Skeletal muscle tissue (tissue), 4 donors: ENCODE data around the gene SEC31A. TPM values are rescaled to one million over a fixed set of nuclear protein-coding genes. Genes with fewer than 3 reads are reported as not detected.
"Not testable (repeated sequence)": the region's sequence is repeated elsewhere in the genome, so short reads cannot be mapped to it uniquely, and the experiment has no call there.

Experiments
- H3K27ac ChIP-seq: one replicate; pipeline ENCODE4 v1.7.0; 2013; ENCODE audit warnings: mild to moderate bottlenecking, low read depth, low read length, inconsistent platforms
- H3K27me3 ChIP-seq, 3 donors: one replicate each; pipeline ENCODE4 v1.7.0; 2013; ENCODE audit warnings: low read length in 3 of 3; ENCODE audit not compliant: control insufficient read depth in 3 of 3, insufficient read depth in 3 of 3
- H3K36me3 ChIP-seq, 3 donors: one replicate each; pipeline ENCODE4 v1.7.0; 2013; ENCODE audit warnings: low read length in 3 of 3; ENCODE audit not compliant: control insufficient read depth in 3 of 3, insufficient read depth in 3 of 3
- H3K4me1 ChIP-seq, 3 donors: one replicate each; pipeline ENCODE4 v1.7.0; 2013; ENCODE audit warnings: low read length in 3 of 3, mild to moderate bottlenecking in 3 of 3; ENCODE audit not compliant: control insufficient read depth in 3 of 3, insufficient read depth in 3 of 3
- H3K4me3 ChIP-seq, 3 donors: one replicate each; pipeline ENCODE4 v1.7.0; 2013; ENCODE audit warnings: low read length in 3 of 3
- H3K9ac ChIP-seq, 3 donors: one replicate each; pipeline ENCODE4 v1.7.0; 2013; ENCODE audit warnings: low read length in 3 of 3, mild to moderate bottlenecking in 3 of 3, moderate library complexity in 2 of 3, low read depth in 1 of 3
- H3K9me3 ChIP-seq, 3 donors: one replicate each; pipeline ENCODE4 v1.7.0; 2013; ENCODE audit warnings: low read length in 3 of 3; ENCODE audit not compliant: control insufficient read depth in 3 of 3
- total RNA-seq: library from RNA; depleted of rRNA; stranded (reverse); fragments of >200 nt; gene quantifications from one replicate; pipeline ENCODE4 v1.2.3, GENCODE V29; 2014
- donor health status: Osteomylitis.

SEC31A gene
- 229 TPM for total RNA-seq

GRCh38 chr4:82890901-82891706, at the start of gene SEC31A:
SEC31A (minus strand) TSS chr4:82891153; CDS start chr4:82881936, 9,217 bp downstream.
- H3K4me1 ChIP-seq: peaks cover 11 to 20% (median 16%) of the 10 kb centered on the region in 3 donors
- peak within 1 kb of the TSS; percentile 76 to 96 (median 88) for H3K4me3 ChIP-seq
- H3K36me3 ChIP-seq: peaks cover 0 to 12% (median 11%) of the 10 kb centered on the region in 3 donors
- H3K27ac ChIP-seq: peak within 1 kb of the TSS; percentile 98
- H3K27me3 ChIP-seq: no peaks in the 10 kb centered on the region
- no peaks in the 10 kb centered on the region for H3K9me3 ChIP-seq
- H3K9ac ChIP-seq: peak within 1 kb of the TSS; percentile 92 to 98 (median 93)

GRCh38 chr4:82939414-82939813, 48.5 kb upstream of the SEC31A start:
- H3K27ac ChIP-seq: no peak overlapping the region
- no peaks in the 10 kb centered on the region for H3K27me3 ChIP-seq
- H3K4me1 ChIP-seq: no peaks in the 10 kb centered on the region
- no peak overlapping the region for H3K4me3 ChIP-seq
- H3K36me3 ChIP-seq: peaks cover 2 to 28% (median 15%) of the 10 kb centered on the region in 3 donors
- H3K9me3 ChIP-seq: no peaks in the 10 kb centered on the region
- H3K9ac ChIP-seq: no peak overlapping the region

GRCh38 chr4:82934441-82934840, 43.5 kb upstream of the SEC31A start:
- peaks cover 2 to 25% (median 11%) of the 10 kb centered on the region in 3 donors for H3K36me3 ChIP-seq
- H3K27me3 ChIP-seq: no peaks in the 10 kb centered on the region
- no peaks in the 10 kb centered on the region for H3K9me3 ChIP-seq
- H3K9ac ChIP-seq: no peak overlapping the region
- peaks cover 0 to 7% (median 5%) of the 10 kb centered on the region in 3 donors for H3K4me1 ChIP-seq
- H3K27ac ChIP-seq: no peak overlapping the region
- H3K4me3 ChIP-seq: no peak overlapping the region

GRCh38 chr4:82930848-82931755, 40.1 kb upstream of the SEC31A start:
- Histone ChIP-seq H3K36me3 (peaks cover 0 to 5% (median 0%) of the 10 kb centered on the region in 3 donors), H3K4me1 (peaks cover 0 to 7% (median 5%) of the 10 kb centered on the region in 3 donors), H3K9me3 (no peaks in the 10 kb centered on the region), H3K27me3 (no peaks in the 10 kb centered on the region), H3K27ac (no peak overlapping the region), H3K9ac (peak overlapping the region in 1 of 3 donors; percentile 0), H3K4me3 (no peak overlapping the region)

GRCh38 chr4:82921795-82922194, 30.8 kb upstream of the SEC31A start:
- no peaks in the 10 kb centered on the region for H3K4me1 ChIP-seq
- no peaks in the 10 kb centered on the region for H3K27me3 ChIP-seq
- peaks cover 6 to 14% (median 12%) of the 10 kb centered on the region in 3 donors for H3K36me3 ChIP-seq
- no peak overlapping the region for H3K4me3 ChIP-seq
- H3K9ac ChIP-seq: no peak overlapping the region
- no peak overlapping the region for H3K27ac ChIP-seq
- H3K9me3 ChIP-seq: no peaks in the 10 kb centered on the region

- Histone ChIP-seq H3K36me3 (peaks cover 6 to 23% (median 12%) of the 10 kb centered on the region in 3 donors), H3K9me3 (no peaks in the 10 kb centered on the region), H3K4me3 (no peak overlapping the region), H3K4me1 (no peaks in the 10 kb centered on the region), H3K27me3 (no peaks in the 10 kb centered on the region), H3K9ac (no peak overlapping the region), H3K27ac (no peak overlapping the region)
These were observed 28.4 kb upstream of the SEC31A start for GRCh38 chr4:82919386-82919785.

GRCh38 chr4:82918091-82918490, 27.1 kb upstream of the SEC31A start:
- H3K36me3 ChIP-seq: peaks cover 6 to 23% (median 12%) of the 10 kb centered on the region in 3 donors
- no peaks in the 10 kb centered on the region for H3K4me1 ChIP-seq
- H3K27me3 ChIP-seq: no peaks in the 10 kb centered on the region
- H3K27ac ChIP-seq: no peak overlapping the region
- H3K4me3 ChIP-seq: no peak overlapping the region
- no peak overlapping the region for H3K9ac ChIP-seq
- no peaks in the 10 kb centered on the region for H3K9me3 ChIP-seq

- H3K9me3 ChIP-seq, H3K9ac ChIP-seq, H3K4me1 ChIP-seq, H3K4me3 ChIP-seq, H3K27ac ChIP-seq, H3K27me3 ChIP-seq: not testable (repeated sequence)
- H3K36me3 ChIP-seq: peaks cover 6 to 30% (median 12%) of the 10 kb centered on the region in 3 donors
These were observed 23.0 kb upstream of the SEC31A start for GRCh38 chr4:82913968-82914367.

- no peak overlapping the region for H3K4me3 ChIP-seq
- no peaks in the 10 kb centered on the region for H3K27me3 ChIP-seq
- no peaks in the 10 kb centered on the region for H3K9me3 ChIP-seq
- H3K36me3 ChIP-seq: peaks cover 6 to 32% (median 14%) of the 10 kb centered on the region in 3 donors
- H3K4me1 ChIP-seq: no peaks in the 10 kb centered on the region
- H3K27ac ChIP-seq: no peak overlapping the region
- no peak overlapping the region for H3K9ac ChIP-seq
These were observed 22.4 kb upstream of the SEC31A start for GRCh38 chr4:82913305-82913704.
